Activated naive CD4-positive, alpha-beta T cell treated with anti-CD3 and anti-CD28 coated beads, Interleukin-2, amount 10 ng/mL, durations not matched to agents 7 days and 5 days (primary cell): ENCODE data around the gene OPCML.

Experiments used
- CTCF ChIA-PET: fragments of 350-600 bp; sonication (Branson Sonifier 250); formaldehyde crosslinking; loops from one replicate; lab custom pipeline; 2021; ENCODE audit warnings: antibody characterized with exemption; lab: Charles Lee
- DNase-seq: peaks from one replicate; pipeline ENCODE4 v3.0.0-alpha.2; 2020
- H3K27ac Mint-ChIP-seq: one replicate; pipeline ENCODE4 v1.8.0; 2021; ENCODE audit warnings: mild to moderate bottlenecking, moderate library complexity, mixed read lengths
- H3K27me3 Mint-ChIP-seq: one replicate; pipeline ENCODE4 v1.8.0; 2021; ENCODE audit warnings: mild to moderate bottlenecking, mixed read lengths
- H3K36me3 Mint-ChIP-seq: one replicate; pipeline ENCODE4 v1.8.0; 2021; ENCODE audit warnings: mixed read lengths
- H3K4me1 Mint-ChIP-seq: one replicate; pipeline ENCODE4 v1.8.0; 2021; ENCODE audit warnings: mixed read lengths
- H3K4me3 Mint-ChIP-seq: one replicate; pipeline ENCODE4 v1.8.0; 2021; ENCODE audit warnings: mild to moderate bottlenecking, moderate library complexity, mixed read lengths
- H3K9me3 Mint-ChIP-seq: one replicate; pipeline ENCODE4 v1.8.0; 2021; ENCODE audit warnings: mixed read lengths

OPCML gene

DNA sequence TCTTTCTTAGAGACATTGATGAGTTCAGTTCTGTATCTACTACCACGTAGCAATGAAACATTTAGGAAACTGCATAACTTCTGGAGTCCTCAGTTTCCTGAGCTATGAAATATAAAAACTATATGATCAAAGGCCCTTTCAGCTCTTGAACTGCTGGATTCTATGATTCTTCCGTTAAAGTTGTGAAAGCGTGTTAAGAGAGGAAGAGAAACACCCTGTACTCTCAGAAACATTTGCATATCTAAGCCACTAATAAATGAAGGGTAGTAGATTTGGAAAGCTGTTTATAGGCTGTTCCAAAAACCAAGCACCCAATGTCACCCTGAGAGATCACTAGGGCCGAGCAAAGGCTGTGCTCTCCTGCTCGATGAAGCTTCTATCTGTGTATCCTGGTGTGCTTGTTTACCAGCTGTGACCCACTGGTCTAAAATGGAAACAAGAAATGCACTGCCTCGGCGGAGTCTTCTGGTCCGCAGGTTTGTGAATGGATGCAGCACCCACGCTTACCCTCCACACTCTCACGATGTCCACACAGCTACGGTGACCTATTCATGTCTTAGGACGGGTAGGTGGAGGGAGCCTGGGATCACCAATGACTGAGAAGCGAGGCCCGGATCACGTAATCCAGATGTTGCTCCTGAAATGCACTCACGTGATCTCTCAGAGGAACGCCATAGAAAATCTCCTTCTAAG lies 325.8 kb downstream of the OPCML start:
- CTCF ChIA-PET, result no interaction called here
- Mint-ChIP-seq H3K27ac (no peak overlapping the region), H3K4me1 (no peaks in the 10 kb centered on the region), H3K27me3 (no peaks in the 10 kb centered on the region), H3K4me3 (no peak overlapping the region), H3K36me3 (no peaks in the 10 kb centered on the region), H3K9me3 (no peaks in the 10 kb centered on the region)
- no peak for DNase-seq

DNA sequence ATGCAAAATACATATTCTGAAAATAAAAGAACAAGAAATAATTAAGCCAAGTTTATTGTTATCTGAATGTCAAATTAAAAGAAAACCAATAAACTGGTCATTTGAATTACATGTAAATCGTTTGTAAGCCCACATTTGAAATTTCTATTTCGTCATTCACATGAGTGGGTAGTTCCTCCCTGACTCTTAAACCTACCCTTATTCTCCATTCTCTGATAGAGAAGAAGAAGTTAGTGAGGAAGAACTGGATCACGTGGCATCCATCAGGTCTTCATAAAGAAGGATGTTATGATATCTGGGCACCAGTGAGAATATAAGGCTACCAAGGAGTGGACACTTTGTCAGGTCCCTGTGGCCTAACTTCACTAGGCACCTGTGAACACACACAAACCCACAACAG lies 328.1 kb downstream of the OPCML start:
- no peak overlapping the region for H3K4me3 Mint-ChIP-seq
- H3K27me3 Mint-ChIP-seq, result no peaks in the 10 kb centered on the region
- CTCF ChIA-PET, result no interaction called here
- DNase-seq, result no peak
- no peak overlapping the region for H3K27ac Mint-ChIP-seq
- no peaks in the 10 kb centered on the region for H3K36me3 Mint-ChIP-seq
- no peaks in the 10 kb centered on the region for H3K4me1 Mint-ChIP-seq
- no peaks in the 10 kb centered on the region for H3K9me3 Mint-ChIP-seq

DNA sequence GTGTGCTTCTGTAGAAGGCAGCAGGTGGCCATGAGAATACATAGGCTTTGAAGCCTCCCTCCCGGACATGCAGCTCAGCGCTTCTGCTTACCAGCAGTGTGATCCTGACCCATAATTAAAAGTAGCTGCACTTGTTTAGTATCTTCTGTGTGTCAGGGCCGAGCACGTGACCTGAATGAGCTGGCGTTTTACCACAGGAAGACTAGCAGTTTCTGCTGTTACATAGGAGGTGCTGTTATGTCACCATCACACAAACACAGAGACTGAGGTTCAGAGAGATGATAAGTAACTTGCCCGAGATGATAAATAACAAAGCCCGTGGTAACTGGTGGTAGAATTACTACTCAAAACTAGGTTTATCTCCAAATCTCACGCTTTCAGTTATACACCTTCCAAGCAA lies 329.5 kb downstream of the OPCML start:
- H3K36me3 Mint-ChIP-seq, result no peaks in the 10 kb centered on the region
- no peak overlapping the region for H3K4me3 Mint-ChIP-seq
- H3K27me3 Mint-ChIP-seq, result no peaks in the 10 kb centered on the region
- DNase-seq, result no peak
- CTCF ChIA-PET, result no interaction called here
- H3K4me1 Mint-ChIP-seq, result no peaks in the 10 kb centered on the region
- H3K9me3 Mint-ChIP-seq, result no peaks in the 10 kb centered on the region
- H3K27ac Mint-ChIP-seq, result no peak overlapping the region

DNA sequence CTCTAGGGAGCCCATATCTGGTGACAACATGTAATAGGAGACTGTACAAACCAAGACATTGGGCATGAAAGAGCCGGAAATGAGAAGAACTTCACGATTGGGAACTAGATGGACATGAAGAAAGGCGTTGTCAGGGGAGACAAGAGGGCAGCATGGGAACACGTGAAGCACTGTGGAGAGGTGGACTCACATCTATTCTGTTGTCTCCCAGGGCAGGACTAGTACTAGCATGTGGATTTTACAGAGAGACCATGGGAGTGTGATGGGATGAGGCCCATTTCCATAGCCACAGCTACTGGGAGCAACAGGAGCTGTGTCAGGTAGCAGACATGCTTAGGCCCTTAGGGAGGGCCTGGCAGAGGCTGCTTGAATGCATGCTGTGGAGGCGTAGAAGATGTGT lies 333.9 kb downstream of the OPCML start:
- no peaks in the 10 kb centered on the region for H3K27me3 Mint-ChIP-seq
- H3K4me3 Mint-ChIP-seq, result no peak overlapping the region
- H3K9me3 Mint-ChIP-seq, result no peaks in the 10 kb centered on the region
- no peak overlapping the region for H3K27ac Mint-ChIP-seq
- no peaks in the 10 kb centered on the region for H3K4me1 Mint-ChIP-seq
- no peaks in the 10 kb centered on the region for H3K36me3 Mint-ChIP-seq
- CTCF ChIA-PET, result no interaction called here
- DNase-seq, result no peak

DNA sequence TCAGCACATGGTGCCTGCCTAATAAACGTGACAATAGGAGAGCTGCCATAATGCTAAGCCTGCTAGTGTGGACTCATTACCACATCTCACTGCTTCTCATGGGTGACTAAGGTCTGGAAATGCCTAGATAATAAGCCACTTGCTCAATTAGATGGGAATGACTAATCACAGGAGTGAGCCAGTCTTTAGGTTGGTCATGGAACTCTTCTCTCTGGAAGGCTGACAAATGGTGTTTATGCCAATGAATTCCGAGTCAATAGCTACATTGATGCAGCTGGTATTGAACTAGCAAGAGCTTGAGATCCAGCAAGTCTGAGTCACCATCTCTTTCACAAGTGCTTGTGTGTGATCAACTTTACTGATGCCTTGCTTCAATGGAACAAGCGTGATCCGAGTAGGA lies 334.9 kb downstream of the OPCML start:
- Mint-ChIP-seq H3K9me3 (no peaks in the 10 kb centered on the region), H3K4me3 (no peak overlapping the region), H3K36me3 (no peaks in the 10 kb centered on the region), H3K4me1 (no peaks in the 10 kb centered on the region), H3K27ac (no peak overlapping the region), H3K27me3 (no peaks in the 10 kb centered on the region)
- CTCF ChIA-PET, result no interaction called here
- no peak for DNase-seq

DNA sequence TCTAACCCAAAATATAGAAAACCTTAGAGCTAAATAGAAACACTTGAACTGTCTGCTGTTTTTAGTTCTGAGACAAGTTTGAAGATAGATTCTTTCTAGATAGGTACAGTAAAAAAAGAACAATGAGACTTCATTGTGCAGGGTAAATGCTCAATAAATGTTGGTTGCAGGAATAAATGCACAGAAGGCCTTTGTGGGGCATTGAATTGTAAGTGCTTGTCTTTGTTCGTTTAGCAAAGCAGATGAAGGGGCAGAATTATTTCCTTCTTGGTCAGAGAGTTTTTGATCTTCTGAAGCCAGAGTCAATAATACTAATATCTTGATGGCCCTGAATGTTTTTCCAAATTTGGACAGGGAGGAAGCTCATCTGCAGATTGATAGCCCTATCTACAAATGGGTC lies 340.4 kb downstream of the OPCML start:
- Mint-ChIP-seq H3K27ac (no peak overlapping the region), H3K4me3 (no peak overlapping the region), H3K9me3 (no peaks in the 10 kb centered on the region), H3K4me1 (no peaks in the 10 kb centered on the region), H3K36me3 (no peaks in the 10 kb centered on the region), H3K27me3 (no peaks in the 10 kb centered on the region)
- DNase-seq, result no peak
- CTCF ChIA-PET, result interaction anchor here (1.0 kb wide), 1 partner anchor 26 kb away, joined by 3 read pairs; no protein-coding TSS in a partner anchor

DNA sequence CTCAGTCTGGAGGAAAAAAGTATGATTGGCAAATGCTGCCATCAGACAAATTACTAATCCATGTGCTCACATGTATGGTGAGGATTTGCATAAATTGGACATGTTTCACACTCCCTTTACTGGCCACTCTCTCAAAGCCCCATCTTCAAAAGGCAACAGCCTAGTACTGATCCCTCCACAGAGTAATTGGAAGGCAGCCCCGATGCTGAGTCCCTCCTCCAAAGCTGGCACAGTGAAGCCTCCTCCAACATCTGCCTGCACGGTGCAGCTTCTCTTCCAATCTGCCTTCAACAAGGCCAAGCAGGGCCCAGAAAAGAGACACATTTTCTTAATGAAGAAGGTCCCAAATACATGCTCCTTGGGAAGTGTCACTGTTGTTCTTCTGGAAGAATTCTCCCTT lies 350.6 kb downstream of the OPCML start:
- Mint-ChIP-seq H3K4me3 (no peak overlapping the region), H3K9me3 (peaks cover 3% of the 10 kb centered on the region), H3K4me1 (no peaks in the 10 kb centered on the region), H3K36me3 (no peaks in the 10 kb centered on the region), H3K27ac (no peak overlapping the region), H3K27me3 (no peaks in the 10 kb centered on the region)
- CTCF ChIA-PET, result no interaction called here
- DNase-seq, result no peak

DNA sequence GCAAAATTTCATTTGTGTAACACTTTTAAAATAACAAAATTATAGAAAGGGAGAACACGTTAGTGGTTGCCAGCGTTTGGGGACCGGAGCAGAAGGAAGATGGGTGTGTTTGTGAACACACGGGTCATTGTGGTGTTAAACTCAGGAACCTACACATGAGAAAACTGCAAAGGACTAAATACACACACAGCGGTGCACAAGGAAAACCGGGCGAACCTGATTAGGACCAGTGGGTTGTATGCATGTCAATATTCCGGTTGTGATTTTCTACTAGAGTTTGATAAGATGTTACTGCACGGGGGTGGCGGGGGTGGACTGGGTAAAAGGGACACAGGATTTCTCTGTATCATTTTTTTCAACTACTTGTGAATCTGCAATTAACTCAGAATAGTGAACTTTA lies 351.2 kb downstream of the OPCML start:
- H3K4me1 Mint-ChIP-seq, result no peaks in the 10 kb centered on the region
- no peaks in the 10 kb centered on the region for H3K36me3 Mint-ChIP-seq
- CTCF ChIA-PET, result no interaction called here
- no peak overlapping the region for H3K27ac Mint-ChIP-seq
- no peak overlapping the region for H3K4me3 Mint-ChIP-seq
- peaks cover 3% of the 10 kb centered on the region for H3K9me3 Mint-ChIP-seq
- H3K27me3 Mint-ChIP-seq, result no peaks in the 10 kb centered on the region
- DNase-seq, result no peak

DNA sequence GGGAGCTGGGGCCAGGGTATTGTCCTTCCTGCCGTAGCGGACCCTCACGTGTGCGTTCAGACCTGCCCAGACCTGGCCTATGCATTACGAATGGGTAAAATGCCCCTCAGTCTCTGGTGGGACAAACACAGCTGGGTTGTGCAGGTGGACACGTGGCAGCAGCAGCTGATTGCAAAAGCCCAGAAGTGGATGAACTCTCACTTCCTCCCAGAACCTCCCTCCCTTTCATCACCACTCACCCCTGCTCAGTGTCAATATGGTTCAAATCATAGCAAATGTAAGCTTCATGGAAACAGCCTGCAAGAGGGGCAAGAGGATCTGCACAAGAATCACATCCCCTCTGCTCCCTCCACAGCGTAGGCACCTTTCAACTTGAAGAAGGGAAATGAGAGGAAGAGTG lies 352.1 kb downstream of the OPCML start:
- no peaks in the 10 kb centered on the region for H3K27me3 Mint-ChIP-seq
- H3K4me1 Mint-ChIP-seq, result no peaks in the 10 kb centered on the region
- H3K27ac Mint-ChIP-seq, result no peak overlapping the region
- CTCF ChIA-PET, result no interaction called here
- H3K4me3 Mint-ChIP-seq, result no peak overlapping the region
- DNase-seq, result no peak
- H3K9me3 Mint-ChIP-seq, result peaks cover 3% of the 10 kb centered on the region
- no peaks in the 10 kb centered on the region for H3K36me3 Mint-ChIP-seq

DNA sequence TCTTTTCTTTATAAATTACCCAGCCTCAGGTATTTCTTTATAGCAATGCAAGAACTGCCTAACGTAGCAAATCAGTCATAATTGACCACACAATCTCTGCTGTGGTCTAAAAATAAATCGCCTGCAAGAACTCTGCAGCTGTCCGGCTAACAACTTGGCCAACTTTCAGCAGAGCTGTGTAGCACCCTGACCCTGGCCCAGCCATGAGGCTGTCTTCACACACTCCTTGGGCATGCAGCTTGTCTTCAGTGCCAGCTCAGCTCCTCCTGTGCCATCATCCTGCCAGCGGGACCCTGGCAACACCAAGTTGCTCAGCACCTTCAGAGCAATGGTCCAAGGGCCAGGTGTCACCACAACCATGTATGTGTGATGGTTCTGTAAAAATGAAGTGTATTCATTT lies 355.6 kb downstream of the OPCML start:
- CTCF ChIA-PET, result interaction anchor here (0.7 kb wide), 1 partner anchor 11 kb away, joined by 3 read pairs; no protein-coding TSS in a partner anchor
- peaks cover 3% of the 10 kb centered on the region for H3K9me3 Mint-ChIP-seq

DNA sequence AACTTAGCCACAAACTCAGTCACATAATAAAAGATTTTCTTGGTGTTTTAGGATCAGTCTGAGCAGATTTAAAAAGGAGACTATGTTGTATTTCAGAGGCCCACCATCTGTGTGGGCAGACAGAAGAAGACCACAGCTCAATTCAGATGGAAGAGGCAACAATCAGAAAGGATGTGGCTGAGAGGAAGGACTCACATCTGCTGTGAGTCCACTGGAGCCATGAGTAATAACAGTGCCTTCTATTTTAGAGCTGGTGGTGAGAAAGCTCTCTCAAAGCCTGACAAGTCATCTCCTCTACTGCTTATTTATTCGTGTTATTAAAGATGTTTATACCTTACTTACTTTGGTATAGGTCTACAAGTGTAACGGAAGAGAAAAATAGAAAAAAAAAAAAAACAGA lies 357.2 kb downstream of the OPCML start:
- Mint-ChIP-seq H3K27me3 (no peaks in the 10 kb centered on the region), H3K36me3 (no peaks in the 10 kb centered on the region), H3K27ac (no peak overlapping the region), H3K9me3 (peaks cover 3% of the 10 kb centered on the region), H3K4me3 (no peak overlapping the region), H3K4me1 (no peaks in the 10 kb centered on the region)
- CTCF ChIA-PET, result no interaction called here
- DNase-seq, result no peak

More for the DNA sequence above, 355.6 kb downstream of the OPCML start:
- H3K27me3 Mint-ChIP-seq, result no peaks in the 10 kb centered on the region
- no peak overlapping the region for H3K27ac Mint-ChIP-seq
- no peak for DNase-seq
- no peaks in the 10 kb centered on the region for H3K36me3 Mint-ChIP-seq
- H3K4me3 Mint-ChIP-seq, result no peak overlapping the region
- no peaks in the 10 kb centered on the region for H3K4me1 Mint-ChIP-seq

DNA sequence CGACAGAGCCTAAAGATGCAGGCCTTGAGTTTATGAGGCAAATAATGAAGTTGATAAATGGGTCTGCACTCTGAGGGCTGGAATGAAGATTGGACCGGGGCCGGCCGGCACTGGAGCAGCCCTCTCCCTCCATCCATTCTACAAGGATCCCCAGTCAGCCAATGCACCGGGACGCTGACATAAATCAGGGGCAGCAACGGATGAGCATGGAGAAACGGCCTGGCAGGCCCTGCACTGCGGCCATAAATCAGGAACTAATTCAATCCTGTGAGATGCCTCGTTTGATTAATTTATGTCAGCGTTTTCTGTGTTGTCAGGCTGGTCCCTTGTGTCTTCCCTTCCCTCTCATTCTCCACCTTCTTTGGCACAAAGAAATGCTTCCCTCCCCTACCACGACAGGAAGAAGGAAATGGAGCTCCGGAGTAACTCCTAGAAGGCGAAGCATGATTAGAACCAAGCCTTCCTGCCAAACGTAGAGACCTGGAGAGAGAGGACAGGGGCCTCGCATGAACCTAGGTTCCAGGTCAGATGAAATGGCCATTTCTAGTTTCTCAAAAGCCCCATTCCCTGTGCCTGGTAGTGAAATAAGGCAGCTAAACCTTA lies 358.4 kb downstream of the OPCML start:
- CTCF ChIA-PET, result no interaction called here
- DNase-seq, result no peak
- Mint-ChIP-seq H3K27ac (no peak overlapping the region), H3K27me3 (no peaks in the 10 kb centered on the region), H3K4me1 (no peaks in the 10 kb centered on the region), H3K4me3 (no peak overlapping the region), H3K36me3 (no peaks in the 10 kb centered on the region), H3K9me3 (peaks cover 3% of the 10 kb centered on the region)

DNA sequence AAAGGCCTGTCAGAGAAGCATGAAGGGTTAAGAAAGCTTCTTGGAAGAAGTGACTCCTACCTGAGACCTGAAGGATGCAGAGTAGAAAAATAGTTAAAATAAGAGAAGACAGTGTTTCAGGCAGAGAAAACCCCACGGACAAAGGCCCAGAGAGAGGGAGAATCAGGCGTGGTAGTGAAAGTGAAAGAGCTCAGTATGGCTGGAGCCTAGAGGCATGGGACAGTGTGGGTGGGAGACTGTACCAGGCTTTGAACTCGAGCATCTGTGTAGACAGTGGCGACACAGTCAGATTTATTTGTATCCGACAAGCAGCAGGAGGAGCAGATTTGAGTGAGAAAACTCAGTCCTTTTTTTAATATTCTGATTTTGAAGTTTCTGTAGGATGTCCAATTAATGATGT lies 360.0 kb downstream of the OPCML start:
- no peak overlapping the region for H3K4me3 Mint-ChIP-seq
- no peak overlapping the region for H3K27ac Mint-ChIP-seq
- no peaks in the 10 kb centered on the region for H3K27me3 Mint-ChIP-seq
- H3K9me3 Mint-ChIP-seq, result no peaks in the 10 kb centered on the region
- no peaks in the 10 kb centered on the region for H3K4me1 Mint-ChIP-seq
- H3K36me3 Mint-ChIP-seq, result no peaks in the 10 kb centered on the region
- CTCF ChIA-PET, result no interaction called here
- no peak for DNase-seq

DNA sequence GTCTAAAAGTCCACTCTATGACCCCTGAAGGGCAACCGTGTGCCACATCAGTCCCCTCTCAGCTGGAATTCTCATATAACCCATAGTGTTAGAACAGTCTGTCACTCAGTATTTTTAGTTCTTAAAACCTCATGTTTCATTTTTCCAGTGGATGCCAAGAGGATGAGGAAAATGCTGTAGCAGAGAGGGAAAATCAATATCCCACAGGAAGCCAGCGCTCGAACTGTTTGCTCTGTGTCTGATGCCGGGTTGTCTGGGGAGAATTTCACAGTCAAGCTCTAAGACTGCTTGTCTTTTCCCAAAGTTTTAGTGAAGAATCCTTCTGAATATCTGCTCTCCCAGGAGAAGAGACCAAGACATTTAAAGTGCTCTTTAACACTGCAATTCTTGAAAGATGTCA lies 360.9 kb downstream of the OPCML start:
- Mint-ChIP-seq H3K4me3 (no peak overlapping the region), H3K4me1 (no peaks in the 10 kb centered on the region), H3K36me3 (no peaks in the 10 kb centered on the region), H3K27me3 (no peaks in the 10 kb centered on the region), H3K9me3 (no peaks in the 10 kb centered on the region), H3K27ac (no peak overlapping the region)
- DNase-seq, result no peak
- CTCF ChIA-PET, result no interaction called here

DNA sequence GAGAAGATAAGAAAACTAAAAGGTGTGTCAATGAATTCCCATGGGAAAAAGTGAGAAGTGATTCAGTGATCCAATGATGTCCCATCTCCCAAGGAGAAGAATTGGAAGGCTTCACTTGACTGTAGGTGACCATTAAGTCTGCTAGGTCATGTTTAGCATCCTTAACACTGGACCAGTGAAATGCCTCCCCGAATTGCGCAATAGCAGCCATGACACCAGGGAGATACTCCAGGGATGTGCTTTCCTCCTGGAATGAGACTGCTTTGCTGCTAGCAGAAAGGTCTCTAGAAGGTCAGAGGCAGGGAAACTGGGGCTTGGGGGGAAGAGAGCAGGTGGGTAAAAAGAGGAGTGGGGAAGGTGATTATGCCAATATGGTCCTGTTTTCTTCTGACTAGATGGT lies 364.3 kb downstream of the OPCML start:
- no peak overlapping the region for H3K4me3 Mint-ChIP-seq
- no peak overlapping the region for H3K27ac Mint-ChIP-seq

More for the DNA sequence above, 364.3 kb downstream of the OPCML start:
- DNase-seq, result no peak
- Mint-ChIP-seq H3K36me3 (no peaks in the 10 kb centered on the region), H3K4me1 (no peaks in the 10 kb centered on the region), H3K27me3 (no peaks in the 10 kb centered on the region), H3K9me3 (no peaks in the 10 kb centered on the region)
- CTCF ChIA-PET, result no interaction called here
